HepG2 (cell line): Measurements from ENCODE around the gene MKRN1. TPM values are rescaled to one million over a fixed set of nuclear protein-coding genes. Genes with fewer than 3 reads are reported as not detected.

ENCODE experiments used
- AKNA ChIP-seq: sonication (generic); formaldehyde crosslinking; IDR thresholded peaks from 2 replicates; pipeline ENCODE4 v1.4.0; 2020; ENCODE audit warnings: missing genetic modification reagents, borderline replicate concordance
- ARHGAP35 ChIP-seq: sonication (generic); formaldehyde crosslinking; IDR thresholded peaks from 2 replicates; pipeline ENCODE4 v1.9.0; 2022; ENCODE audit warnings: mild to moderate bottlenecking, inconsistent platforms, moderate library complexity, missing genetic modification reagents, borderline replicate concordance
- ATF7 ChIP-seq, 2 experiments: fragments of 450-650 bp in 1 of 2; sonication (generic) in 1 of 2; formaldehyde crosslinking in 1 of 2; IDR thresholded peaks; 2 replicates each; pipeline versions ENCODE4 v1.4.0 to v1.6.1; 2016 to 2020; ENCODE audit warnings: antibody characterized with exemption in 1 of 2, mild to moderate bottlenecking in 1 of 2, missing genetic modification reagents in 1 of 2
- BCL6 ChIP-seq: IDR thresholded peaks from 2 replicates; pipeline ENCODE4 v1.6.1; 2016; ENCODE audit warnings: missing genetic modification reagents, missing compliant biosample characterization
- ESRRA ChIP-seq: sonication (generic); formaldehyde crosslinking; IDR thresholded peaks from 2 replicates; pipeline ENCODE4 v1.5.1; 2020; ENCODE audit warnings: mild to moderate bottlenecking, low read depth, missing genetic modification reagents
- HIVEP1 ChIP-seq: sonication (generic); formaldehyde crosslinking; IDR thresholded peaks from 2 replicates; pipeline ENCODE4 v1.4.0; 2020; ENCODE audit warnings: mild to moderate bottlenecking, missing genetic modification reagents
- HMG20A ChIP-seq: IDR thresholded peaks from 2 replicates; pipeline ENCODE4 v1.6.1; 2016; ENCODE audit warnings: borderline replicate concordance
- RAD21 ChIP-seq: fragments of 450-650 bp; formaldehyde crosslinking; IDR thresholded peaks from 2 replicates; pipeline ENCODE4 v1.5.0; 2020; ENCODE audit warnings: mild to moderate bottlenecking
- SCMH1 ChIP-seq: sonication (generic); formaldehyde crosslinking; IDR thresholded peaks from 2 replicates; pipeline ENCODE4 v1.9.0; 2021; ENCODE audit warnings: missing genetic modification reagents, mild to moderate bottlenecking, borderline replicate concordance
- SNAI1 ChIP-seq: sonication (generic); formaldehyde crosslinking; IDR thresholded peaks from 2 replicates; pipeline ENCODE4 v1.5.0; 2020; ENCODE audit warnings: mild to moderate bottlenecking, missing genetic modification reagents, borderline replicate concordance
- SOX6 ChIP-seq, 2 experiments: fragments of 450-650 bp in 1 of 2; sonication (generic) in 1 of 2; formaldehyde crosslinking in 1 of 2; IDR thresholded peaks; 2 replicates each; pipeline versions ENCODE4 v1.4.0 to v1.6.1; 2017 to 2020; ENCODE audit warnings: antibody characterized with exemption in 1 of 2, mild to moderate bottlenecking in 1 of 2, missing genetic modification reagents in 1 of 2
- TBX2 ChIP-seq: sonication (generic); formaldehyde crosslinking; IDR thresholded peaks from 2 replicates; pipeline ENCODE4 v1.5.0; 2020; ENCODE audit warnings: missing genetic modification reagents, mild to moderate bottlenecking, borderline replicate concordance
- TGIF2 ChIP-seq: IDR thresholded peaks from 2 replicates; pipeline ENCODE4 v1.6.1; 2016; ENCODE audit warnings: control low read depth, missing compliant biosample characterization
- TRIM24 ChIP-seq: sonication (generic); formaldehyde crosslinking; IDR thresholded peaks from 2 replicates; pipeline ENCODE4 v1.8.0; 2022; ENCODE audit warnings: mild to moderate bottlenecking, missing genetic modification reagents
- XBP1 ChIP-seq: sonication (generic); formaldehyde crosslinking; IDR thresholded peaks from 2 replicates; pipeline ENCODE4 v1.5.0; 2020; ENCODE audit warnings: missing genetic modification reagents
- ZBTB14 ChIP-seq: sonication (generic); formaldehyde crosslinking; IDR thresholded peaks from 2 replicates; pipeline ENCODE4 v1.4.0; 2020; ENCODE audit warnings: missing genetic modification reagents
- ZBTB20 ChIP-seq: sonication (generic); formaldehyde crosslinking; IDR thresholded peaks from 2 replicates; pipeline ENCODE4 v1.8.1; 2023; ENCODE audit warnings: missing genetic modification reagents, low read depth, mild to moderate bottlenecking, borderline replicate concordance
- ZBTB33 ChIP-seq: sonication (generic); formaldehyde crosslinking; IDR thresholded peaks from 2 replicates; pipeline ENCODE4 v1.4.0; 2020; ENCODE audit warnings: missing genetic modification reagents
- ZC3H13 ChIP-seq: sonication (generic); formaldehyde crosslinking; IDR thresholded peaks from 2 replicates; pipeline ENCODE4 v1.8.1; 2023; ENCODE audit warnings: mild to moderate bottlenecking, missing genetic modification reagents, moderate library complexity
- ZNF101 ChIP-seq: sonication (generic); formaldehyde crosslinking; IDR thresholded peaks from 2 replicates; pipeline ENCODE4 v1.4.0; 2020; ENCODE audit warnings: mild to moderate bottlenecking, low read depth, missing genetic modification reagents, borderline replicate concordance
- ZNF234 ChIP-seq: sonication (generic); formaldehyde crosslinking; conservative IDR thresholded peaks from 2 replicates; pipeline ENCODE4 v1.5.1; 2020; ENCODE audit warnings: mild to moderate bottlenecking, missing genetic modification reagents
- ZNF720 ChIP-seq: sonication (generic); formaldehyde crosslinking; IDR thresholded peaks from 2 replicates; pipeline ENCODE4 v1.4.0; 2020; ENCODE audit warnings: missing genetic modification reagents
- polyA plus RNA-seq, 8 experiments: library from polyadenylated mRNA; depleted of rRNA in 3 of 8; stranded (reverse) in 7 of 8; unstranded in 1 of 8; fragments of >200 nt; fragmentation: Illumina TruSeq in 4 of 8; extraction: Trizol in 4 of 8; gene quantifications; 2 replicates each; pipeline versions ENCODE4 v1.2.1 to v1.2.3, GENCODE V29; 2011 to 2016; ENCODE audit warnings: low read depth in 4 of 8, missing spikeins in 1 of 8, mixed read lengths in 1 of 8; ENCODE audit not compliant: insufficient read depth in 1 of 8
- total RNA-seq, 5 experiments: library from RNA; depleted of rRNA; stranded (reverse); fragments of >200 nt; fragmentation: Illumina TruSeq; extraction: Trizol; gene quantifications; 2 replicates each; pipeline ENCODE4 v1.2.3, GENCODE V29; 2016; ENCODE audit warnings: low read depth in 1 of 5

Gene MKRN1
- total and polyA plus RNA-seq, 2 of the 13 experiments (the other 11 are each of a cell fraction or from before 2014, with no cell fraction given), result 28.5 to 32.8 TPM

GRCh38 chr7:140479062-140479738 lies at the start of gene MKRN1 (continued):
- TF ChIP-seq AKNA (CRISPR knock-in tag), result no peak
- no peak for TF ChIP-seq ZNF101
- TF ChIP-seq TRIM24, result no peak
- TF ChIP-seq ZC3H13, result peak; percentile 80; the same call in 1 of the 2 replicates
- TF ChIP-seq RAD21, result peak; percentile 6; the same call in 1 of the 2 replicates
- TF ChIP-seq ZBTB14, result no peak
- TF ChIP-seq BCL6 (CRISPR knock-in tag), result no peak
- no peak for TF ChIP-seq HMG20A (CRISPR knock-in tag)
- no peak for TF ChIP-seq SCMH1 (CRISPR knock-in tag)
- no peak for TF ChIP-seq ZBTB33 (CRISPR knock-in tag)
- TF ChIP-seq ARHGAP35, result peak; percentile 79
- no peak for TF ChIP-seq XBP1 (CRISPR knock-in tag)
- TF ChIP-seq ZNF234 (CRISPR knock-in tag), result no peak
- TF ChIP-seq TGIF2, result peak; percentile 55; the same call in 1 of the 2 replicates
- no peak for TF ChIP-seq ZNF720
- no peak for TF ChIP-seq SOX6 (IDR thresholded peaks at IDR 0.05)
- TF ChIP-seq SOX6 (CRISPR knock-in tag; IDR thresholded peaks at IDR 0.05), result peak; percentile 48; the same call in 1 of the 2 replicates
- no peak; the same call in 1 of the 2 replicates for TF ChIP-seq ZBTB20 (CRISPR knock-in tag)
- TF ChIP-seq SNAI1 (CRISPR knock-in tag), result no peak
- no peak for TF ChIP-seq ESRRA (CRISPR knock-in tag)
- TF ChIP-seq HIVEP1, result 0 out of 2 replicates have a peak, but pooled peaks have one; percentile 38
- TF ChIP-seq ATF7 (IDR thresholded peaks at IDR 0.05), result no peak
- no peak for TF ChIP-seq ATF7 (CRISPR knock-in tag; IDR thresholded peaks at IDR 0.05)
- no peak; the same call in 1 of the 2 replicates for TF ChIP-seq TBX2 (CRISPR knock-in tag)
